ENCODE data around the gene STRA8. TPM values are rescaled to one million over a fixed set of nuclear protein-coding genes. Genes with fewer than 3 reads are reported as not detected.

Gene STRA8
- total RNA-seq, 1 experiment from 2014 or later = not detected

DNA sequence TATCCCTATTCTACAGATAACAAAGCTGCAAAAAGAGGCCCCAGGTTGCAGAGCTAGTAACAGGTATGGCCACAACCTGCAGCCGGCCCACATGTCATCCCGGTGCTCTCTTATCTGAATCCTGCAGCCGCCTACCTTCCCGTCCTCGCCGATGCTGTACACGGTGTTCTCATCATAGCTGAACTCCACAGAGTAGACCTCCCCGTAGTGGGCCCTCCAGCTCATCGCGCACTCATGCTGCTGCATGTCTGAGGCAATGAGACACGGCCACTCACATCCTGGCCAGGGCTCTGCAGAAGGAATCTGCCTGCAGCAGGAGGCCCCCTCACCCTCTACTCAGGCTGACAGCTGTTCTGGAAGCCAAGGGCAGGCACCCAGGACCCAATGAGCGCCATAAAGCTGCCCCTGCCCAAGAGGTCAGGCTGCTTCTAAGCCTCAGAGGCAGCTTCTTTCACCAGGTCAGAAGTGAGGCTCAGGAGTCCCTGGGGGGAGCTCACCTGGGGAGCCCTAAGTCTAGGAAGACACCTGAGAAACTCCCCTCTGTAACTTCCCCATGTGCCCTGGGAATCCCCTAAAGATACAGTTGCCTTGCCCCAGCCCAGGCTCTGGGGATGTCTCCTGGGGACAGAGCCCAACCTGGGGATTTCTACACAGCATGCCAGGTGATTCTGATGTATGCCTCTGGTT is 45.2 kb upstream of the STRA8 start:
- H3K23ac ChIP-seq (ENCODE audit: insufficient read length, low read depth, low read length) = no peak overlapping the region
- no peaks in the 10 kb centered on the region for H3K9me3 ChIP-seq (ENCODE audit: control insufficient read depth, low read depth, low read length)
- H3K79me1 ChIP-seq (ENCODE audit: insufficient read depth, low read depth, low read length, poor library complexity, severe bottlenecking) = no peaks in the 10 kb centered on the region
- H3K18ac ChIP-seq (ENCODE audit: insufficient read length, low read depth, low read length) = no peak overlapping the region
- peaks cover 7 to 74% (median 46%) of the 10 kb centered on the region in 3 experiments; a peak in 6 of 7 replicates for H3K36me3 Mint-ChIP-seq (ENCODE audit: insufficient read depth in 1 of 3, low read depth in 3 of 3)
- no peaks in the 10 kb centered on the region for H3K4me1 Mint-ChIP-seq
- no peaks in the 10 kb centered on the region for H3K23me2 ChIP-seq (ENCODE audit: insufficient read length, low read depth, low read length, poor library complexity, severe bottlenecking)
- no peak overlapping the region for H4K5ac ChIP-seq (ENCODE audit: insufficient read length, low read depth, low read length)
- no peak overlapping the region for H3K27ac Mint-ChIP-seq
- H3K27me3 ChIP-seq (ENCODE audit: insufficient read depth, low read length) = no peaks in the 10 kb centered on the region
- no peak overlapping the region for H4K8ac ChIP-seq (replicated peaks; ENCODE audit: insufficient read length, low read depth, low read length)
- H3K9ac ChIP-seq (ENCODE audit: extremely low read depth, insufficient read length, low read length) = no peak overlapping the region
- H3K4me2 ChIP-seq (ENCODE audit: insufficient read depth, insufficient read length, low read length) = no peak overlapping the region
- H3K4me3 Mint-ChIP-seq = no peak overlapping the region
- H3K27me3 Mint-ChIP-seq (ENCODE audit: low read depth) = no peaks in the 10 kb centered on the region
- H2BK15ac ChIP-seq (ENCODE audit: low read depth, low read length) = no peak overlapping the region
- no peak overlapping the region for H3K4ac ChIP-seq (ENCODE audit: low read depth, low read length)
- no peak overlapping the region for H3K27ac ChIP-seq (ENCODE audit: insufficient read length, low read depth, low read length)
- no peak for DNase-seq
- H3K4me1 ChIP-seq (ENCODE audit: insufficient read depth, low read length) = no peaks in the 10 kb centered on the region
- H3K9me3 Mint-ChIP-seq = no peaks in the 10 kb centered on the region
- WGBS (ENCODE audit: extremely low coverage, insufficient read length, low lambda C conversion rate) = no CpG with 5 or more reads among the region's 12 CpGs
- no peak overlapping the region for H4K91ac ChIP-seq (ENCODE audit: insufficient read length, low read depth, low read length)
- H2BK120ac ChIP-seq (ENCODE audit: low read depth, low read length, poor library complexity, severe bottlenecking) = no peak overlapping the region
- H2BK5ac ChIP-seq (ENCODE audit: insufficient read length, low read length) = no peak overlapping the region
- no peak overlapping the region for H3K56ac ChIP-seq (ENCODE audit: insufficient read length, low read depth, low read length)
- no peak overlapping the region for H2AFZ ChIP-seq (ENCODE audit: low read length)
- no peaks in the 10 kb centered on the region for H4K20me1 ChIP-seq (ENCODE audit: control insufficient read depth, insufficient read depth, insufficient read length)
- no peak overlapping the region for H2AK5ac ChIP-seq (ENCODE audit: insufficient read length, low read length)
- no peak overlapping the region for H2BK20ac ChIP-seq (ENCODE audit: low read depth, low read length, poor library complexity, severe bottlenecking)
- H3K79me2 ChIP-seq (ENCODE audit: insufficient read depth, low read length) = no peaks in the 10 kb centered on the region
- no peak overlapping the region for H3K14ac ChIP-seq (ENCODE audit: insufficient read depth, low read length)
- H3T11ph ChIP-seq (ENCODE audit: low read length) = no peak overlapping the region
- no peak overlapping the region for H2BK12ac ChIP-seq (ENCODE audit: insufficient read length, low read depth, low read length)
- TF ChIP-seq, protein P1, sequence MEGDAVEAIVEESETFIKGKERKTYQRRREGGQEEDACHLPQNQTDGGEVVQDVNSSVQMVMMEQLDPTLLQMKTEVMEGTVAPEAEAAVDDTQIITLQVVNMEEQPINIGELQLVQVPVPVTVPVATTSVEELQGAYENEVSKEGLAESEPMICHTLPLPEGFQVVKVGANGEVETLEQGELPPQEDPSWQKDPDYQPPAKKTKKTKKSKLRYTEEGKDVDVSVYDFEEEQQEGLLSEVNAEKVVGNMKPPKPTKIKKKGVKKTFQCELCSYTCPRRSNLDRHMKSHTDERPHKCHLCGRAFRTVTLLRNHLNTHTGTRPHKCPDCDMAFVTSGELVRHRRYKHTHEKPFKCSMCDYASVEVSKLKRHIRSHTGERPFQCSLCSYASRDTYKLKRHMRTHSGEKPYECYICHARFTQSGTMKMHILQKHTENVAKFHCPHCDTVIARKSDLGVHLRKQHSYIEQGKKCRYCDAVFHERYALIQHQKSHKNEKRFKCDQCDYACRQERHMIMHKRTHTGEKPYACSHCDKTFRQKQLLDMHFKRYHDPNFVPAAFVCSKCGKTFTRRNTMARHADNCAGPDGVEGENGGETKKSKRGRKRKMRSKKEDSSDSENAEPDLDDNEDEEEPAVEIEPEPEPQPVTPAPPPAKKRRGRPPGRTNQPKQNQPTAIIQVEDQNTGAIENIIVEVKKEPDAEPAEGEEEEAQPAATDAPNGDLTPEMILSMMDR (conservative IDR thresholded peaks at IDR 0.05) = no peak

Data from H9 (cell line).